HG03439 (cell line): ENCODE measurements around the gene ZC3H12D.
"Not testable (repeated sequence)": the region's sequence is repeated elsewhere in the genome, so short reads cannot be mapped to it uniquely, and the experiment has no call there.

Source experiments
- ATAC-seq: cut with Tn5 transposase; IDR thresholded peaks from one replicate; pipeline ENCODE4 v1.9.1; 2021; ENCODE audit warnings: mild to moderate bottlenecking, moderate library complexity; ENCODE audit not compliant: unreplicated experiment

ZC3H12D gene

GRCh38 chr6:149483849-149484655 is 762 bp downstream of the ZC3H12D start:
- ATAC-seq: no peak

GRCh38 chr6:149483334-149483725 is 1.5 kb downstream of the ZC3H12D start:
- ATAC-seq: no peak

GRCh38 chr6:149482545-149483333 is 2.1 kb downstream of the ZC3H12D start:
- peak; percentile 13 for ATAC-seq

GRCh38 chr6:149480502-149481280 is 4.1 kb downstream of the ZC3H12D start:
- ATAC-seq: no peak

- ATAC-seq: no peak
These were observed 6.0 kb downstream of the ZC3H12D start for GRCh38 chr6:149478631-149479314.

- no peak for ATAC-seq
These were observed 7.3 kb downstream of the ZC3H12D start for GRCh38 chr6:149477544-149477943.

GRCh38 chr6:149476789-149477455 is 7.9 kb downstream of the ZC3H12D start:
- no peak for ATAC-seq

- ATAC-seq: no peak
These were observed 10.5 kb downstream of the ZC3H12D start for GRCh38 chr6:149474108-149474935.

GRCh38 chr6:149473080-149474052 is 11.4 kb downstream of the ZC3H12D start:
- ATAC-seq: peak; percentile 24

- ATAC-seq: no peak
These were observed 12.6 kb downstream of the ZC3H12D start for GRCh38 chr6:149472241-149472640.

- ATAC-seq: peak; percentile 20
These were observed 13.0 kb downstream of the ZC3H12D start for GRCh38 chr6:149471801-149472200.

- ATAC-seq: no peak
These were observed 13.9 kb downstream of the ZC3H12D start for GRCh38 chr6:149470948-149471347.

- ATAC-seq: no peak
These were observed 16.6 kb downstream of the ZC3H12D start for GRCh38 chr6:149468179-149468578.

- ATAC-seq: no peak
These were observed 17.5 kb downstream of the ZC3H12D start for GRCh38 chr6:149467265-149467664.

GRCh38 chr6:149464411-149464810 is 20.4 kb downstream of the ZC3H12D start:
- no peak for ATAC-seq

GRCh38 chr6:149463781-149464180 is 21.0 kb downstream of the ZC3H12D start:
- ATAC-seq: no peak

GRCh38 chr6:149462712-149463111 is 22.1 kb downstream of the ZC3H12D start:
- not testable (repeated sequence) for ATAC-seq

GRCh38 chr6:149461670-149462069 is 23.1 kb downstream of the ZC3H12D start:
- no peak for ATAC-seq
